ENCODE results near the gene EVX1.

The EVX1 gene

DNA sequence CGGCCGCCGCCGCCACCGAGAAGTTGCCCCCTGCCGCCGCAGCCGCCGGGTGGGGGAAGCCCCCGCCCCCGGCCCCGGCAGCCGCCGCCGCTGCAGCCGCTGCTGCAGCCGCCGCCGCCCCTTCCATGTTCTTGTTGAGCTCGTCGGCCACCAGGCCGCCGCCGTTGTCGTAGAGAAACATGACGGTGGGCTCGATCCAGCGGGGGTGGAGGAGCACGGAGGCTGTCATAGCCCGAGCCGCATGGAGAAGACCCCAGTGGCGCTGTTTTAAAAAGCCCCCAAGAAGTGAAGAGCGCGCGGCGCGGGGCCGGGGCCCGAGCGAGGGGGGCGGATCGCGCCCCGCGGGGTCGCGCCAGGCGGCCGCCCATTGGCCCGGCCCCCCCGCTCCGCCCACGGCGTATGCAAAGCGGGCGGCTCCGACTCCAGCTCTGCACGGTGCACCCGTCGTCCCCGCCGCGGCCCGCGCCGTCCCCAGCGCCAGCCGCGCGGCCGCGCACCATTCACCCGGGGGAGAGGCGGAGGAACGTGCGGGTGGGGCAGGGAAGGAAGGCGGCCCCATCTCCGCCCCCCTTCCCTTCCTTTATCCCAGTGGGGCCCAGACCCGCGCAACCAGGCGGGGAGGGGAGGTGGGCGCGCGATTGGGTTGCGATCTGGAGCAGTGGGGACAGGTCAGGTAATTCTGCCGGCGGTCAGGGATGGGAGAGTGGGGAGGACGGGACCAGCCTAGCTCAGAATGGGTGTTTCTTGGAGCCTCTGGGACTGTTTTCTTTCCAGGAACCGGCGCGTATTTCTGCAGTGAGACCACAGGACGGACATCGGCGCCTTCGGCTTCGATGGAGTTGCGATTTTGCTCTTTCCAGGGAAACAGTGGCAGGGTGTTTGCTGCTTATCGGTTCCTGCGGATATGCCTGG lies 42.5 kb upstream of the EVX1 start, which contains the start of gene HOXA13:
HOXA13 (minus strand) TSS at position 243 of the 912 bp plus-strand sequence; CDS start at position 229, 14 bp downstream.
- Histone ChIP-seq H3K36me3 (ENCODE audit: control insufficient read depth, insufficient read depth, low read length) (no peaks in the 10 kb centered on the region), H3K4me3 (ENCODE audit: low read depth, low read length) (peak within 1 kb of the TSS; percentile 47), H3K27me3 (ENCODE audit: control insufficient read depth, insufficient read depth, low read length) (peaks cover 98% of the 10 kb centered on the region), H3K27ac (ENCODE audit: low read depth, low read length) (no peak within 1 kb of the TSS), H3K4me1 (ENCODE audit: control insufficient read depth, insufficient read depth, low read length) (peaks cover 18% of the 10 kb centered on the region), H3K9ac (ENCODE audit: low read length) (peak within 1 kb of the TSS; percentile 37), H3K9me3 (ENCODE audit: control insufficient read depth, insufficient read depth, low read depth, low read length) (no peaks in the 10 kb centered on the region)

DNA sequence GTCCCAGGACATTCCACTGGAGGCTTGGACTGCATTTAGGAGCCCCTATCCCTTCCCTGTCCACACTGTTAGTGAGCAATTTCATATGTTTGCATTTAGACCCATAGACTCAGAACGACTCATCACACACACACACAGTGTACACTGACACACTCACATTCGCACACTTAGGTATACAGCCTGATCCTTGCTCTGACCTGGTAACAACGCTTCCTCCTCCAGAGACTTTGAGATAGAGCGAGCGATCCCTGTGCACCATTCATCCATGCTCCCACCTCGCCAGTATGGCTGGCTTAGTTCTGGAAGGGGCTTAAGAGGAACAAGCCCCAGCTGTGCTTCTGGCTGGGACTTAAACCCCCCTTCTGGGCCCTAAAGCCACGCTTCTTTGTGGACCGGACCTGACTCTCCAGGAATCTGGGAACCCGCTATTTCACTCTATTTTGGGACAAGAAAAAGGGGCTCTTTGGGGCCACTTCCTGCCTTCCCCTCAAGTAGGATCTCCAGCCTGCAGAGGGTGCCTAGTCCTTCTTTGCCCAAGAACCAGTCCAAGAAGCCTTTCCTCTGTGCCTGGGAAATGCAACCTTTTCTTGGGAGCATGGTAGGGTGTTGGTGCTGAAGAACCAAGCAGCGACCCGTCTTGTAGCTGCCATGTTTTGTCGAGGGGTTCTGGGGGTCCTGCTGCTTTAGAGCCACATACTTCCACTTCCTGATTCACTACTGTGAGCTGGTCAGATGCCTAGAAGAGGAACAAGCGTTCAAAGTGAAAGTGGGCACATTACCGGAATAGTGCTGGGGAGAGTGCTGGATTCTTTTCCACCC lies 41.6 kb upstream of the EVX1 start:
- Histone ChIP-seq H3K27ac (ENCODE audit: low read depth, low read length) (no peak overlapping the region), H3K36me3 (ENCODE audit: control insufficient read depth, insufficient read depth, low read length) (no peaks in the 10 kb centered on the region), H3K4me1 (ENCODE audit: control insufficient read depth, insufficient read depth, low read length) (peaks cover 27% of the 10 kb centered on the region), H3K27me3 (ENCODE audit: control insufficient read depth, insufficient read depth, low read length) (peaks cover 98% of the 10 kb centered on the region), H3K4me3 (ENCODE audit: low read depth, low read length) (peak overlapping the region; percentile 32; the same call in 1 of the 2 replicates), H3K9me3 (ENCODE audit: control insufficient read depth, insufficient read depth, low read depth, low read length) (no peaks in the 10 kb centered on the region), H3K9ac (ENCODE audit: low read length) (no peak overlapping the region)

- Histone ChIP-seq H3K4me1 (ENCODE audit: control insufficient read depth, insufficient read depth, low read length) (peaks cover 29% of the 10 kb centered on the region), H3K9me3 (ENCODE audit: control insufficient read depth, insufficient read depth, low read depth, low read length) (no peaks in the 10 kb centered on the region), H3K27me3 (ENCODE audit: control insufficient read depth, insufficient read depth, low read length) (peaks cover 98% of the 10 kb centered on the region), H3K9ac (ENCODE audit: low read length) (no peak overlapping the region), H3K4me3 (ENCODE audit: low read depth, low read length) (no peak overlapping the region), H3K36me3 (ENCODE audit: control insufficient read depth, insufficient read depth, low read length) (no peaks in the 10 kb centered on the region), H3K27ac (ENCODE audit: low read depth, low read length) (no peak overlapping the region)
Observed at GRCh38 chr7:27201580-27202017, 41.0 kb upstream of the EVX1 start.

DNA sequence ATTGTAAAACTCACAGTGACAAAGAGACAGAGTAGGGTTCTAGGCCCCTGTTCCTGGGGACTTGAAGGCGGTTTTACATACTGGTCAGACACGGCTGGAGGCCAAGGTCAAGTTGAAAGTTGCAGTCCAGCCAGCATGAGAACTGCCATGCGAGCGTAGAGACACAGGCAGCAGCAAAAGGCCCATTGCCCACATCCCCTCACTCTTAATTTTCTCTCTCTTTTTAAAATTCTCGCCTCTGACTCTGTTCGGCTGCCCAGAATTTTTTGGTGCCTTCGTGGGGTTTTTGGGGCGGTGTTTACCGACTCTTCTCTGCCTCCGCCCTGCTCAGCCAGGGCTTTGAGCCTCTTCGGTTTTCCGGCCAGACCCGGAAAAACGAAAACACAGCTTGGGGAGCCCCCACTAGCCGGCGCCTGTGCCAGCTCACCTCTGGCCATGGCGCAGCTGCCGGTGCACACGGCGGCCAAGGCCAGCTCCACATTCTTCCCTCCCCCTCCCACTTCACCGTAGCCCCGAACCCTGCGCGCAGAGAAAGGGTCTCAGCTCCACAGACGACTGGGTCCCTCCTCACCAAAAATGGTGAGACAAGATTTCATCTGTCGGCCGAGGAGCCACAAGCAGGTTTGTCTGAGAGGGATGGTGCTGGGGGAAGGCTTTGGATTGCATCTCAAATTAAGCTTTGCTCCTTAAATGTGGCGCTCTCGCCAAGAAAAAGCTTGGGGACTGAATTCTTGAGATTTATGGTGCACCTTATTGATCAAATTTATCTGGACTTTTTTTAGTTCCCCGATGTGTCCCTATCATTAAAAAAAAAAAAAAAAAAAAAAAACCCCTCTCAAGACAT lies 40.4 kb upstream of the EVX1 start:
- H3K9ac ChIP-seq (ENCODE audit: low read length), result no peak overlapping the region
- H3K9me3 ChIP-seq (ENCODE audit: control insufficient read depth, insufficient read depth, low read depth, low read length), result no peaks in the 10 kb centered on the region
- peaks cover 29% of the 10 kb centered on the region for H3K4me1 ChIP-seq (ENCODE audit: control insufficient read depth, insufficient read depth, low read length)
- no peak overlapping the region for H3K27ac ChIP-seq (ENCODE audit: low read depth, low read length)
- no peak overlapping the region; the same call in 1 of the 2 replicates for H3K4me3 ChIP-seq (ENCODE audit: low read depth, low read length)
- H3K27me3 ChIP-seq (ENCODE audit: control insufficient read depth, insufficient read depth, low read length), result peaks cover 98% of the 10 kb centered on the region
- H3K36me3 ChIP-seq (ENCODE audit: control insufficient read depth, insufficient read depth, low read length), result no peaks in the 10 kb centered on the region

DNA sequence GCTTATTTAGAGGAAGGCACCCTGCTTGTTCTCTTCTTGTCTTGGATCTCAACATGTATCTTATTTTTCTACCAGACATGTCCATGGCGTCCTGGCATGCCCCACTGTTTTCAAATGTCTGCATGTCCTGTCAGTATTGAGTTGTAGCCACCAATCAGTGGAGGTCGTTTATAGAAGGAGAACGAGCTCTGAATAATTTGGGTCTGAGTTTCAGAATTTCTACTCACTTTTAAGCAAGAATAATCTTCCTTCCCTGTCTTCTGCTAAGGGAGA lies 39.8 kb upstream of the EVX1 start:
- Histone ChIP-seq H3K36me3 (ENCODE audit: control insufficient read depth, insufficient read depth, low read length) (no peaks in the 10 kb centered on the region), H3K9me3 (ENCODE audit: control insufficient read depth, insufficient read depth, low read depth, low read length) (no peaks in the 10 kb centered on the region), H3K4me3 (ENCODE audit: low read depth, low read length) (no peak overlapping the region), H3K9ac (ENCODE audit: low read length) (no peak overlapping the region), H3K27me3 (ENCODE audit: control insufficient read depth, insufficient read depth, low read length) (peaks cover 98% of the 10 kb centered on the region), H3K27ac (ENCODE audit: low read depth, low read length) (no peak overlapping the region), H3K4me1 (ENCODE audit: control insufficient read depth, insufficient read depth, low read length) (peaks cover 29% of the 10 kb centered on the region)

DNA sequence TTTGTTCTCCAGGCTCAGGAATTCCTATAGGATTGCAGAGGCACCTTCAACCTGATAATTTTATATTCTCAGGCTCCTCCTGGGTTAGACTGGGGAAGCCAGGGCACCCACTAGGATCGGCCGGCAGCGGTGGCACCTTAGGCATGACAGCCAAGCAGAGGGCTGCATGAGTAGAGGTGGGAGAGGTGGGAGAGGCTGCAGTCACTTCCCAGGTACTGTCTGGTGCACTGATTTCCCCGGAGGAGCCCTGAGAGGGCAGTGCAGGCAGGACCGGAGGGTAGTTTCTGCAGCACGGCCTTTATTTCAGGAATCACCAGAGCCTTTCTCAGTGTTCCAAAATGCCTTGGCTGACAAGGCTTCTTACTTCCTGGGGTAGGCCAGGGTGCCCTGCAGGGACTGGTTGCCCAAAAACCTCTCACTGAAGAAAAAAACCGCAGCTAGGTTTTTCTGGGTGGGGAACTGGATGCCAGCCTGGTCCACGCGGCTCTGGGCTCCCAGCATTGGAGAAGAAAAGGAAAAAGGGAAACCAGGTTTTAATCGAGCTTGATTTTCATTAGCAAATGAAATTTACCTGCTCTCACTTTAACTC lies 39.1 kb upstream of the EVX1 start:
- H3K9ac ChIP-seq (ENCODE audit: low read length), result no peak overlapping the region
- peaks cover 98% of the 10 kb centered on the region for H3K27me3 ChIP-seq (ENCODE audit: control insufficient read depth, insufficient read depth, low read length)
- peaks cover 29% of the 10 kb centered on the region for H3K4me1 ChIP-seq (ENCODE audit: control insufficient read depth, insufficient read depth, low read length)
- no peaks in the 10 kb centered on the region for H3K9me3 ChIP-seq (ENCODE audit: control insufficient read depth, insufficient read depth, low read depth, low read length)
- H3K4me3 ChIP-seq (ENCODE audit: low read depth, low read length), result no peak overlapping the region
- no peaks in the 10 kb centered on the region for H3K36me3 ChIP-seq (ENCODE audit: control insufficient read depth, insufficient read depth, low read length)
- H3K27ac ChIP-seq (ENCODE audit: low read depth, low read length), result no peak overlapping the region

GRCh38 chr7:27203964-27204594 lies 38.5 kb upstream of the EVX1 start:
- Histone ChIP-seq H3K4me3 (ENCODE audit: low read depth, low read length) (no peak overlapping the region), H3K36me3 (ENCODE audit: control insufficient read depth, insufficient read depth, low read length) (no peaks in the 10 kb centered on the region), H3K9me3 (ENCODE audit: control insufficient read depth, insufficient read depth, low read depth, low read length) (no peaks in the 10 kb centered on the region), H3K9ac (ENCODE audit: low read length) (no peak overlapping the region), H3K27ac (ENCODE audit: low read depth, low read length) (no peak overlapping the region), H3K4me1 (ENCODE audit: control insufficient read depth, insufficient read depth, low read length) (peaks cover 26% of the 10 kb centered on the region), H3K27me3 (ENCODE audit: control insufficient read depth, insufficient read depth, low read length) (peaks cover 98% of the 10 kb centered on the region)

DNA sequence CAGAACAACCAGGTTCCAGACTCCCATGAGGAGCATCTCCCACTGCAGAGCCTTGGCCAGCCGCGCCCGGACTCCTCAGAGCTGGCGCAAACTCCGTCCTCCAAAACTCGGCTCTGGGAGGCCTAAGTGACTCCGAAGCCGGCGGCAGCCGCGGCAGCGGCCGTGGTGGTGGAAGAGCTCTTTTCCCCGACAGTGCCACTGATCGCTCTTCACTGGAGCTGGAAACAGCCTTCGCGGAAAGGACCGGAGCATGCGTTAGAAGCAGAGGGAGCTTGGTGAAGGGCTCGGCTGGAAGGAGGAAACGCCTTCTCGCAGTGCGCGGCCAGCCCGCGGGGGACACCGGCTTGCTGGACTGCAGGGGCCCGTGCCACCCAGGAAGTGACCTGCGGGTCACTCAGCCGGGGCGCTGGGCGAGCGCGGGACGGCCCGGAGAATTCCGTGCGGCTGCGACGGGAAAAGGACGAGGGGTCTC lies 37.7 kb upstream of the EVX1 start:
- H3K27ac ChIP-seq (ENCODE audit: low read depth, low read length), result no peak overlapping the region
- peaks cover 100% of the 10 kb centered on the region for H3K27me3 ChIP-seq (ENCODE audit: control insufficient read depth, insufficient read depth, low read length)
- no peaks in the 10 kb centered on the region for H3K9me3 ChIP-seq (ENCODE audit: control insufficient read depth, insufficient read depth, low read depth, low read length)
- no peak overlapping the region for H3K9ac ChIP-seq (ENCODE audit: low read length)
- H3K36me3 ChIP-seq (ENCODE audit: control insufficient read depth, insufficient read depth, low read length), result no peaks in the 10 kb centered on the region
- peaks cover 25% of the 10 kb centered on the region for H3K4me1 ChIP-seq (ENCODE audit: control insufficient read depth, insufficient read depth, low read length)
- H3K4me3 ChIP-seq (ENCODE audit: low read depth, low read length), result peak overlapping the region; percentile 39; the same call in 1 of the 2 replicates

- Histone ChIP-seq H3K4me1 (ENCODE audit: control insufficient read depth, insufficient read depth, low read length) (peaks cover 24% of the 10 kb centered on the region), H3K9me3 (ENCODE audit: control insufficient read depth, insufficient read depth, low read depth, low read length) (no peaks in the 10 kb centered on the region), H3K36me3 (ENCODE audit: control insufficient read depth, insufficient read depth, low read length) (no peaks in the 10 kb centered on the region), H3K4me3 (ENCODE audit: low read depth, low read length) (peak overlapping the region; percentile 39; the same call in 1 of the 2 replicates), H3K9ac (ENCODE audit: low read length) (no peak overlapping the region), H3K27me3 (ENCODE audit: control insufficient read depth, insufficient read depth, low read length) (peaks cover 100% of the 10 kb centered on the region), H3K27ac (ENCODE audit: low read depth, low read length) (no peak overlapping the region)
Observed at GRCh38 chr7:27205325-27206280, 37.0 kb upstream of the EVX1 start.

Data from HUES6 (cell line).